ENCODE measurements around the gene PAGE4.
A peak's percentile ranks its signal among the peaks of the same experiment; 100 is the strongest.

The PAGE4 gene

GRCh38 chrX:49877397-49878101 is 48.4 kb downstream of the PAGE4 start:
- DNase-seq, result no peak

GRCh38 chrX:49878128-49878833 is 49.2 kb downstream of the PAGE4 start:
- no peak for DNase-seq

- DNase-seq, result peak; percentile 65
Observed at GRCh38 chrX:49878834-49879655, 49.9 kb downstream of the PAGE4 start, which contains the start of gene USP27X. USP27X (plus strand) TSS chrX:49879484; CDS start chrX:49880308, 824 bp downstream.

GRCh38 chrX:49879656-49880277 is 50.7 kb downstream of the PAGE4 start:
- peak; percentile 2 for DNase-seq

GRCh38 chrX:49880668-49881067 is 51.6 kb downstream of the PAGE4 start:
- no peak for DNase-seq

All from activated T-cell treated with anti-CD3 and anti-CD28 coated beads for 4 hours (primary cell).